ENCODE results near the gene EXOC7.
"Not testable (repeated sequence)": the region's sequence is repeated elsewhere in the genome, so short reads cannot be mapped to it uniquely, and the experiment has no call there.

The EXOC7 gene

DNA sequence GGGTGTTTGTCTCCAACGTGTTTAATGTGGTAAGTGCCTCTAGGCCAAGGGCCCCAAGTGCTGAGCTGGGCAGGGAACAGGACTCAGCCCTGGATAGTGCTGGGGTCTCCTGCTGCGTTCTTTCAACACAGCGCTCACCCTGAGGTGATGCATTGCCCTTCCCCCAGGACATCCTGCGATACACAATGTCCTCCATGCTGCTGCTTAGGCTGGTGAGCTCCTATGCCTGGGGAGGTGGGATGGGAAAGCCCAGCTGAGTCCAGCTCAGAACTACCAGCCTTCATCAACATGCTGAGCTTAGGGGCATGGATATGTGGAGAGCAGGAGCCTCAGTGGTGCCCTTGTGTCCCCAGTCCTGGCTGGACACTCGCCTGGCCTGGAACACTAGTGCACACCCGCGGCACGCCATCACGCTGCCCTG is 24.0 kb downstream of the EXOC7 start:
- TF ChIP-seq, protein P1, sequence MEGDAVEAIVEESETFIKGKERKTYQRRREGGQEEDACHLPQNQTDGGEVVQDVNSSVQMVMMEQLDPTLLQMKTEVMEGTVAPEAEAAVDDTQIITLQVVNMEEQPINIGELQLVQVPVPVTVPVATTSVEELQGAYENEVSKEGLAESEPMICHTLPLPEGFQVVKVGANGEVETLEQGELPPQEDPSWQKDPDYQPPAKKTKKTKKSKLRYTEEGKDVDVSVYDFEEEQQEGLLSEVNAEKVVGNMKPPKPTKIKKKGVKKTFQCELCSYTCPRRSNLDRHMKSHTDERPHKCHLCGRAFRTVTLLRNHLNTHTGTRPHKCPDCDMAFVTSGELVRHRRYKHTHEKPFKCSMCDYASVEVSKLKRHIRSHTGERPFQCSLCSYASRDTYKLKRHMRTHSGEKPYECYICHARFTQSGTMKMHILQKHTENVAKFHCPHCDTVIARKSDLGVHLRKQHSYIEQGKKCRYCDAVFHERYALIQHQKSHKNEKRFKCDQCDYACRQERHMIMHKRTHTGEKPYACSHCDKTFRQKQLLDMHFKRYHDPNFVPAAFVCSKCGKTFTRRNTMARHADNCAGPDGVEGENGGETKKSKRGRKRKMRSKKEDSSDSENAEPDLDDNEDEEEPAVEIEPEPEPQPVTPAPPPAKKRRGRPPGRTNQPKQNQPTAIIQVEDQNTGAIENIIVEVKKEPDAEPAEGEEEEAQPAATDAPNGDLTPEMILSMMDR (IDR thresholded peaks at IDR 0.05; ENCODE audit: extremely low read depth, missing control alignments) = no peak
- no peak for DNase-seq (ENCODE audit: low spot score)

DNA sequence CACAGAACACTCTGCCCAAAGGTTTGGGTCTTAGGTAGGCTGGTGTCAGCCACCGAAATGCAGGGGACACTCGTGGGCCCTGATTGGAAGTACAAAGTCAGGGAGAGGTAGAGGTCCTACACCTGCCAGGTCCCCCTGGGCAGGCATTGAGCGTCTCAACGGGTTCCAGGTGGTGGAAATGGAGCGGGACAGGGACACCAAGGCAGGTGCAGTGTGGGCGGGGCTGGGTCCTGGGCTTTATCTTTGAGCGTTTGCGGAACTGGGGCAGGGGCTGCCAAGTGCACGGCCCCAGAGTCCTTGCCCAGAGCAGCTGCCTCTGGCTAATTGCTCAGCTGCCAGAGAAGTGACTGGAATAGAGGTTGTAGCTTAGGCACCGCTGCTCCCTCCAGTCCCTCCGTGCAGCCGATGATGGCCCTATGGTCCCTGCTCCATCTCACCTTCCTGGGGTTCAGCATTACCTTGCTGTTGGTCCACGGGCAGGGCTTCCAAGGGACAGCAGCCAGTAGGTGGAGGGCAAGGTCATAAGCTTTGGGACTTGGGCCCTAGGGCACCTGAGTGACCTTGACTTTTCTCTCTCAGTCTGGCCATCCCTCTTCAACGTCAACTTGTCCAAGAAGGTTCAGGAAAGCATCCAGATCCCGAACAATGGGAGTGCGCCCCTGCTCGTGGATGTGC is 24.6 kb downstream of the EXOC7 start, which contains the start of gene ZACN:
Gene ZACN, plus strand, starts transcription at position 323 of the 675 bp plus-strand sequence. Its CDS starts 83 bp downstream, at position 406.
- DNase-seq (ENCODE audit: low spot score) = no peak
- TF ChIP-seq, protein P1 (IDR thresholded peaks at IDR 0.05; ENCODE audit: extremely low read depth, missing control alignments) = no peak

DNA sequence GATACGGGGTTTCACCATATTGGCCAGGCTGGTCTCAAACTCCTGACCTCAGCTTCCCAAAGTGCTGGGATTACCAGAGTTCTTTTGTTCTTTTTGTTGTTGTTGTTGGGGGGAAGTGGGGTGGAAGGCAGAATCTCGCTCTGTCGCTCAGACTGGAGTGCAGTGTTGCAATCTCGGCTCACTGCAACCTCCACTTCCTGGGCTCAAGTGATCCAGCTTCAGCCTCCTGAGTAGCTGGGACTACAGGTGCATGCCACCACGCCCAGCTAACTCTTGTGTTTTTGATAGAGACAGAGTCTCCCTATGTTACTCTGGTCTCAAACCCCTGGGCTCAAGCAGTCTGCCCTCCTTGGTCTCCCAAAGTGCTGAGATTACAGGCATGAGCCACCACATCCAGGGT is 25.2 kb downstream of the EXOC7 start:
- not testable (repeated sequence) for DNase-seq (ENCODE audit: low spot score)

DNA sequence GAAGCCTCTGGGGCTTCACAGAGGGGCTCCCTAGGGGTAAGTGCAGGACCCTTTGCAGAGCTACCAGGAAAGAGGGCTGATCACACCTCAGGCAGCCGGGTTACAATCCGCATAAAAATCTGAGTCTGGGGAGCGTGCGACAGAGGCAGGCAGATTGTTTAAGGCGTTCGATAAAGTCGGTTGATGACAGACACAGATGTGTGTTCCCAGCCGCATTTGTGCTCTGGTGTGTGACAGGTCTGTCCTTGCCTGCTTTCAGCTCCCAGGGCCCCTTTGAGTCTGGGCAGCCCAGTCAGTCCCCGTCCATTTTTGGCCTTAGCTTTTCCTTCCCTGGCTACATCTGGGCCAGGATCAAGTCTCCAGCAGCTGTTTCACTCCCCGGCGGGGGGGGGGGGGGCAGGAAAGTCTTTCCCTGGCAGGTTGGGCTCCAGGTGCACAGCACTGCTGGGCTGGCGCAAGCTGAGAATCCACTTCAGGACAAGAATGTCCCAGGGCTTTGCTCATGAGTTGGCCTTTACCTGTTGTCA is 25.9 kb downstream of the EXOC7 start:
- peak; percentile 44 for DNase-seq (ENCODE audit: low spot score)
- TF ChIP-seq, protein P1 (IDR thresholded peaks at IDR 0.05; ENCODE audit: extremely low read depth, missing control alignments) = no peak

DNA sequence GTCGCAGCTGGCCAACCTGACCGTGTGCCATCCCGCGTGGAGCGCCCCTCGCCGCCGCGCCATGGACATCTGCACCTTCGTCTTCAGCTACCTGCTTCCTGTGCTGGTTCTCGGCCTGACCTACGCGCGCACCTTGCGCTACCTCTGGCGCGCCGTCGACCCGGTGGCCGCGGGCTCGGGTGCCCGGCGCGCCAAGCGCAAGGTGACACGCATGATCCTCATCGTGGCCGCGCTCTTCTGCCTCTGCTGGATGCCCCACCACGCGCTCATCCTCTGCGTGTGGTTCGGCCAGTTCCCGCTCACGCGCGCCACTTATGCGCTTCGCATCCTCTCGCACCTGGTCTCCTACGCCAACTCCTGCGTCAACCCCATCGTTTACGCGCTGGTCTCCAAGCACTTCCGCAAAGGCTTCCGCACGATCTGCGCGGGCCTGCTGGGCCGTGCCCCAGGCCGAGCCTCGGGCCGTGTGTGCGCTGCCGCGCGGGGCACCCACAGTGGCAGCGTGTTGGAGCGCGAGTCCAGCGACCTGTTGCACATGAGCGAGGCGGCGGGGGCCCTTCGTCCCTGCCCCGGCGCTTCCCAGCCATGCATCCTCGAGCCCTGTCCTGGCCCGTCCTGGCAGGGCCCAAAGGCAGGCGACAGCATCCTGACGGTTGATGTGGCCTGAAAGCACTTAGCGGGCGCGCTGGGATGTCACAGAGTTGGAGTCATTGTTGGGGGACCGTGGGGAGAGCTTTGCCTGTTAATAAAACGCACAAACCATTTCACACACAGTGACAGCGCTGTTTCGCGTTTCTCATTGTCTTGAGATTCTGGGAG is 26.6 kb downstream of the EXOC7 start:
- TF ChIP-seq, protein P1 (IDR thresholded peaks at IDR 0.05; ENCODE audit: extremely low read depth, missing control alignments) = no peak
- DNase-seq (ENCODE audit: low spot score) = peak; percentile 50

DNA sequence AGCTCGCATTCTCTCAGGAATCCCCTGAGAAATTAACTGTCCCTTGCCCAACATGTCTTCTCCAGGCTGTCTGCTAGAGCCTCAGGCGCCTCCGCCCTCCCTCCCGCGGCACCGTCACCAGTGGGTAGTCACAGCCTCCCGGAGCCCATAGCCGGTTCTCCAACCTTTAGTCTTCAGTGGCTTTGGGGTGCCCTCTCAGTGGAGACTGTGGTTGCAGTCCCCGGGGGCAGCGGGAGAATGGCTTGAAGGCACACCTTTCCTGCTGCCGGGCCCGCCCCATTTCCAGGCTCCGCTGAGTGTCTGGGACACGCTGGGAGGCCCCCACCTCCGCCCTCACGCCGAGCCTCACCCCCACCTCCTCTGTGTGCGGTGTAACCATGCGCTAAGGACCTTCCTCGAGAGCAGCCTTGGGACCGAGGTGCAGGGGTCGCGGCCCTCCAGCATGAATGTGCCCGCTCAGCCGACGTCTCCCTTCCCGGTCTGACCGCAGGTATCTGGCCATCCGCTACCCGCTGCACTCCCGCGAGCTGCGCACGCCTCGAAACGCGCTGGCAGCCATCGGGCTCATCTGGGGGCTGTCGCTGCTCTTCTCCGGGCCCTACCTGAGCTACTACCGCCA is 27.3 kb downstream of the EXOC7 start:
- DNase-seq (ENCODE audit: low spot score) = peak; percentile 45
- TF ChIP-seq, protein P1 (IDR thresholded peaks at IDR 0.05; ENCODE audit: extremely low read depth, missing control alignments) = no peak

DNA sequence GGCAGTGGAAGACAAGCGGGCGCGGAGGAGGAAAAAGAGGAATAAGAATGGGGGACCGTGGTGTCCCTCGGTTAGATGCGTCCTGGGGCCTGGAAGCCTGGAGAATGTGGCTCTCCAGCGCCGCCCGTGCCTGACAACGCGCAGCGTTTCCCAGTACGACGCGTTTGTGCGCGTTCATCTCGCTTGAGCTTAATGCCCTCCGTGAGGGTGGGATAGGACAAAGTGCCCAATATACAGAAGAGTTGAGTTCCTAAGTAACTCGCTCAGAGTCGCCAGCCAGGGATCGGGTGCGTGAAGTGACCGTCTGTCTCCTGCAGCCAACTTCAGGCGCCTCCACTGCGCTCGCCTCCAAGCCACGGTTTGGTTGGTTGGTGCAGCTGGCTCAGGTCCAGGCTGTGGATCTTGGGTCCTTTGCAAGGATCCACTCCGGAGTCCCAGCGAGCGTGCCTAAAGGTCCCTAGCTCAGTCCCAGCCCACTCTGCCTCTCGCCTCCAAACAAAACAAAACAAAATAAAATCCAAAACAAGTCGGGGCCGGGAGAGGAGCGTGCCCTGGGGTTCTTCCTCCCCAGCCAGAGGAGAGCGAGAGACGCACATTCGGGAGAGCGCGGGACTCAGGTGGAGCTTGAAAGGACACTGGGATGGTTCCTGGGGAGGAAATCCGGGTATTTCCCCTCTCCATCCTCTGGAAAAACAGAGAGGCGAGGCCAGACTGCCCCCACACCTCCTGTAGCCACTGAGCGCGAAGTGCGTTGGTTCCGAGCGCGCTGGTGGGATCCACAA is 28.0 kb downstream of the EXOC7 start:
- DNase-seq (ENCODE audit: low spot score) = peak; percentile 45
- TF ChIP-seq, protein P1 (IDR thresholded peaks at IDR 0.05; ENCODE audit: extremely low read depth, missing control alignments) = no peak

Measured in GM20000 (cell line).